ENCODE measurements around the gene USP31. TPM values are rescaled to one million over a fixed set of nuclear protein-coding genes. Genes with fewer than 3 reads are reported as not detected.

The USP31 gene
- polyA plus RNA-seq, 2 of the 4 experiments (the other 2 are of a cell fraction): 8.3 to 18.0 TPM

DNA sequence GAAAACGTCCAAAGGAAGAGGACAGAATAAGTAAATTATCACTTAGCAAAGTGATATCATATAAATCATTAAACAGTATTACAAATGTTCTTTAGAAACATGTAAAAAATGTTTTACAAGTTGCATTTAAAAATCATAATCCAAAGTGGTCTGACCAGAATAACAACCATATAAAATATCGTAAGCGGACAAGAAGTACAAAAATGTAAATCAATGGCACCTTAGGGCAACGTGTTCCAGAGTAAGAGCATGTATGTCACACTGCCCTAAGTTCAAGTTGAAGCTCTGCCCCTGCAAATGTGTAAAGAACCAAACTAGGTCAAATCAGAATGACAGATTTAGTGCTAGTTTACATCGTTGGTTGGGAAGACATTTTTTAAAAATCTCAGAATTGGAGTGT is 11.4 kb downstream of the USP31 start:
- Histone ChIP-seq H3K9me3 (peaks cover 28% of the 10 kb centered on the region), H3K27ac (no peak overlapping the region), H3K4me3 (no peak overlapping the region), H3K4me2 (no peak overlapping the region), H3K4me1 (peaks cover 12% of the 10 kb centered on the region)
- ChIA-PET CTCF (interaction anchor here (0.6 kb wide), 1 partner anchor 31 kb away, joined by 3 read pairs; no protein-coding TSS in a partner anchor), POLR2A (no interaction called here)
- WGBS (ENCODE audit: missing lambda C conversion rate): 85% methylated on average over 5 of the region's 5 CpGs
- ATAC-seq: no peak
- DNase-seq (ENCODE audit: low read depth in 1 of 2, low spot score in 1 of 2): no peak
- TF ChIP-seq, protein P1, sequence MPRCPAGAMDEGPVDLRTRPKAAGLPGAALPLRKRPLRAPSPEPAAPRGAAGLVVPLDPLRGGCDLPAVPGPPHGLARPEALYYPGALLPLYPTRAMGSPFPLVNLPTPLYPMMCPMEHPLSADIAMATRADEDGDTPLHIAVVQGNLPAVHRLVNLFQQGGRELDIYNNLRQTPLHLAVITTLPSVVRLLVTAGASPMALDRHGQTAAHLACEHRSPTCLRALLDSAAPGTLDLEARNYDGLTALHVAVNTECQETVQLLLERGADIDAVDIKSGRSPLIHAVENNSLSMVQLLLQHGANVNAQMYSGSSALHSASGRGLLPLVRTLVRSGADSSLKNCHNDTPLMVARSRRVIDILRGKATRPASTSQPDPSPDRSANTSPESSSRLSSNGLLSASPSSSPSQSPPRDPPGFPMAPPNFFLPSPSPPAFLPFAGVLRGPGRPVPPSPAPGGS (IDR thresholded peaks at IDR 0.05): no peak
- TF ChIP-seq, protein P2, sequence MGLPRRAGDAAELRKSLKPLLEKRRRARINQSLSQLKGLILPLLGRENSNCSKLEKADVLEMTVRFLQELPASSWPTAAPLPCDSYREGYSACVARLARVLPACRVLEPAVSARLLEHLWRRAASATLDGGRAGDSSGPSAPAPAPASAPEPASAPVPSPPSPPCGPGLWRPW (IDR thresholded peaks at IDR 0.05): no peak
- TF ChIP-seq, protein P3, sequence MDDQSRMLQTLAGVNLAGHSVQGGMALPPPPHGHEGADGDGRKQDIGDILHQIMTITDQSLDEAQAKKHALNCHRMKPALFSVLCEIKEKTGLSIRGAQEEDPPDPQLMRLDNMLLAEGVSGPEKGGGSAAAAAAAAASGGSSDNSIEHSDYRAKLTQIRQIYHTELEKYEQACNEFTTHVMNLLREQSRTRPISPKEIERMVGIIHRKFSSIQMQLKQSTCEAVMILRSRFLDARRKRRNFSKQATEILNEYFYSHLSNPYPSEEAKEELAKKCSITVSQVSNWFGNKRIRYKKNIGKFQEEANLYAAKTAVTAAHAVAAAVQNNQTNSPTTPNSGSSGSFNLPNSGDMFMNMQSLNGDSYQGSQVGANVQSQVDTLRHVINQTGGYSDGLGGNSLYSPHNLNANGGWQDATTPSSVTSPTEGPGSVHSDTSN (IDR thresholded peaks at IDR 0.05): no peak
- TF ChIP-seq, protein P4, sequence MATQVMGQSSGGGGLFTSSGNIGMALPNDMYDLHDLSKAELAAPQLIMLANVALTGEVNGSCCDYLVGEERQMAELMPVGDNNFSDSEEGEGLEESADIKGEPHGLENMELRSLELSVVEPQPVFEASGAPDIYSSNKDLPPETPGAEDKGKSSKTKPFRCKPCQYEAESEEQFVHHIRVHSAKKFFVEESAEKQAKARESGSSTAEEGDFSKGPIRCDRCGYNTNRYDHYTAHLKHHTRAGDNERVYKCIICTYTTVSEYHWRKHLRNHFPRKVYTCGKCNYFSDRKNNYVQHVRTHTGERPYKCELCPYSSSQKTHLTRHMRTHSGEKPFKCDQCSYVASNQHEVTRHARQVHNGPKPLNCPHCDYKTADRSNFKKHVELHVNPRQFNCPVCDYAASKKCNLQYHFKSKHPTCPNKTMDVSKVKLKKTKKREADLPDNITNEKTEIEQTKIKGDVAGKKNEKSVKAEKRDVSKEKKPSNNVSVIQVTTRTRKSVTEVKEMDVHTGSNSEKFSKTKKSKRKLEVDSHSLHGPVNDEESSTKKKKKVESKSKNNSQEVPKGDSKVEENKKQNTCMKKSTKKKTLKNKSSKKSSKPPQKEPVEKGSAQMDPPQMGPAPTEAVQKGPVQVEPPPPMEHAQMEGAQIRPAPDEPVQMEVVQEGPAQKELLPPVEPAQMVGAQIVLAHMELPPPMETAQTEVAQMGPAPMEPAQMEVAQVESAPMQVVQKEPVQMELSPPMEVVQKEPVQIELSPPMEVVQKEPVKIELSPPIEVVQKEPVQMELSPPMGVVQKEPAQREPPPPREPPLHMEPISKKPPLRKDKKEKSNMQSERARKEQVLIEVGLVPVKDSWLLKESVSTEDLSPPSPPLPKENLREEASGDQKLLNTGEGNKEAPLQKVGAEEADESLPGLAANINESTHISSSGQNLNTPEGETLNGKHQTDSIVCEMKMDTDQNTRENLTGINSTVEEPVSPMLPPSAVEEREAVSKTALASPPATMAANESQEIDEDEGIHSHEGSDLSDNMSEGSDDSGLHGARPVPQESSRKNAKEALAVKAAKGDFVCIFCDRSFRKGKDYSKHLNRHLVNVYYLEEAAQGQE (IDR thresholded peaks at IDR 0.05): no peak
- FAIRE-seq: no peak

DNA sequence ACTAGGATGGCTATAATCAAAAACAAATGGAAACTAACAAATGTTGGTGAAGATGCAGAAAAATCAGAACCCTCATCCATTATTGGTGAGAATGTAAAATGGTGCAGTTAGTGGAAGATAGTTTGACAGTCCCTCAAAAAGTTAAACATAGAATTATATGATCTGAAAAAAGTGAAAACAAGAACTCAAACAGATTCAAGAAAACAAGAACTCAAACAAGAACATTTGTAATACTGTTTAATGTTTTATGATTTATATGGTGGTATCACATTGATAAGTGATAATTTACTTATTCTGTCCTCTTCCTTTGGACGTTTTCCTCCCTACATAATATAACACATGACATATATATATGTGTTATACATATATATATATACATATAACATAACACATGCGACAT is 12.0 kb downstream of the USP31 start:
- H3K4me1 ChIP-seq: peaks cover 6% of the 10 kb centered on the region
- no peak overlapping the region for H3K4me2 ChIP-seq
- H3K9me3 ChIP-seq: peaks cover 28% of the 10 kb centered on the region
- ChIA-PET POLR2A (no interaction called here), CTCF (no interaction called here)
- 74% methylated on average over 2 of the region's 2 CpGs for WGBS (ENCODE audit: missing lambda C conversion rate)
- TF ChIP-seq JUNB (IDR thresholded peaks at IDR 0.05): no peak
- no peak for TF ChIP-seq ZNF302 (CRISPR knock-in tag; IDR thresholded peaks at IDR 0.05)
- TF ChIP-seq CHD2 (IDR thresholded peaks at IDR 0.05; ENCODE audit: low read length, partially characterized antibody): no peak
- no peak for TF ChIP-seq TFCP2L1 (CRISPR knock-in tag; IDR thresholded peaks at IDR 0.05)
- no peak for TF ChIP-seq ESRRA (IDR thresholded peaks at IDR 0.05; ENCODE audit: borderline replicate concordance, low read length)
- H3K4me3 ChIP-seq: no peak overlapping the region
- FAIRE-seq (no peak), DNase-seq (ENCODE audit: low read depth in 1 of 2, low spot score in 1 of 2) (no peak), ATAC-seq (no peak)
- no peak overlapping the region for H3K27ac ChIP-seq

DNA sequence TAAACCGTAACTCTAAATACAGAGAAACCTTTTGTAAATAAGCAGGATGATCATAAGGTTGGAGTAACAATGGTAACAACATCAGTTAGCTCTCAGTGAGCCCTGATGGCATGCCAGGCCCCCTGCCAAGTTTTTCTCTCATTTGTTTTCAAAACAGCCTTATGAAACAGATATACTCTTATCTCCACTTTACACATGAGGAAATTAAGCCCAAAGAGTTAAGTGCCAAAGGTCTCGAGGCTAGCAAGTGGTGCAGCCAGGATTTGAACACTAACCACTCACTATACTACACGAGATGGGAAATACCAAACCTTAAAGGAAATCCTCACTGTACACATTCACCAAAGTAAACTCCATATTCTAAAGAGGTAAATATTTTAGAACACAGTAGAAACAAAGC is 15.0 kb downstream of the USP31 start:
- ATAC-seq: no peak
- CTCF ChIA-PET: interaction anchor here (0.8 to 2.9 kb wide), 2 partner anchors 8 to 120 kb away, joined by 3 to 12 read pairs; no protein-coding TSS in a partner anchor
- FAIRE-seq: no peak
- Histone ChIP-seq H3K9me3 (peaks cover 26% of the 10 kb centered on the region), H3K4me3 (no peak overlapping the region), H3K4me2 (no peak overlapping the region), H3K4me1 (peaks cover 18% of the 10 kb centered on the region; the same call in 2 of the 3 replicates), H3K27ac (no peak overlapping the region)
- 85% methylated on average over 3 of the region's 3 CpGs for WGBS (ENCODE audit: missing lambda C conversion rate)
- no peak for TF ChIP-seq BHLHE40 (IDR thresholded peaks at IDR 0.05; ENCODE audit: low read depth, low read length)
- TF ChIP-seq, protein P2 (IDR thresholded peaks at IDR 0.05): no peak
- TF ChIP-seq, protein P5, sequence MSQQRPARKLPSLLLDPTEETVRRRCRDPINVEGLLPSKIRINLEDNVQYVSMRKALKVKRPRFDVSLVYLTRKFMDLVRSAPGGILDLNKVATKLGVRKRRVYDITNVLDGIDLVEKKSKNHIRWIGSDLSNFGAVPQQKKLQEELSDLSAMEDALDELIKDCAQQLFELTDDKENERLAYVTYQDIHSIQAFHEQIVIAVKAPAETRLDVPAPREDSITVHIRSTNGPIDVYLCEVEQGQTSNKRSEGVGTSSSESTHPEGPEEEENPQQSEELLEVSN (IDR thresholded peaks at IDR 0.05; ENCODE audit: borderline replicate concordance, low read depth): no peak
- no peak for TF ChIP-seq NPAS2 (CRISPR knock-in tag; IDR thresholded peaks at IDR 0.05; ENCODE audit: borderline replicate concordance)
- TF ChIP-seq, protein P6, sequence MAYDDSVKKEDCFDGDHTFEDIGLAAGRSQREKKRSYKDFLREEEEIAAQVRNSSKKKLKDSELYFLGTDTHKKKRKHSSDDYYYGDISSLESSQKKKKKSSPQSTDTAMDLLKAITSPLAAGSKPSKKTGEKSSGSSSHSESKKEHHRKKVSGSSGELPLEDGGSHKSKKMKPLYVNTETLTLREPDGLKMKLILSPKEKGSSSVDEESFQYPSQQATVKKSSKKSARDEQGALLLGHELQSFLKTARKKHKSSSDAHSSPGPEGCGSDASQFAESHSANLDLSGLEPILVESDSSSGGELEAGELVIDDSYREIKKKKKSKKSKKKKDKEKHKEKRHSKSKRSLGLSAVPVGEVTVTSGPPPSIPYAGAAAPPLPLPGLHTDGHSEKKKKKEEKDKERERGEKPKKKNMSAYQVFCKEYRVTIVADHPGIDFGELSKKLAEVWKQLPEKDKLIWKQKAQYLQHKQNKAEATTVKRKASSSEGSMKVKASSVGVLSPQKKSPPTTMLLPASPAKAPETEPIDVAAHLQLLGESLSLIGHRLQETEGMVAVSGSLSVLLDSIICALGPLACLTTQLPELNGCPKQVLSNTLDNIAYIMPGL (CRISPR knock-in tag; IDR thresholded peaks at IDR 0.05; ENCODE audit: borderline replicate concordance): no peak
- TF ChIP-seq ESRRA (IDR thresholded peaks at IDR 0.05; ENCODE audit: borderline replicate concordance, low read length): no peak
- TF ChIP-seq RFX5 (IDR thresholded peaks at IDR 0.05): no peak
- no peak for TF ChIP-seq HOXB13 (CRISPR knock-in tag; IDR thresholded peaks at IDR 0.05; ENCODE audit: low read depth)
- TF ChIP-seq, protein P7, sequence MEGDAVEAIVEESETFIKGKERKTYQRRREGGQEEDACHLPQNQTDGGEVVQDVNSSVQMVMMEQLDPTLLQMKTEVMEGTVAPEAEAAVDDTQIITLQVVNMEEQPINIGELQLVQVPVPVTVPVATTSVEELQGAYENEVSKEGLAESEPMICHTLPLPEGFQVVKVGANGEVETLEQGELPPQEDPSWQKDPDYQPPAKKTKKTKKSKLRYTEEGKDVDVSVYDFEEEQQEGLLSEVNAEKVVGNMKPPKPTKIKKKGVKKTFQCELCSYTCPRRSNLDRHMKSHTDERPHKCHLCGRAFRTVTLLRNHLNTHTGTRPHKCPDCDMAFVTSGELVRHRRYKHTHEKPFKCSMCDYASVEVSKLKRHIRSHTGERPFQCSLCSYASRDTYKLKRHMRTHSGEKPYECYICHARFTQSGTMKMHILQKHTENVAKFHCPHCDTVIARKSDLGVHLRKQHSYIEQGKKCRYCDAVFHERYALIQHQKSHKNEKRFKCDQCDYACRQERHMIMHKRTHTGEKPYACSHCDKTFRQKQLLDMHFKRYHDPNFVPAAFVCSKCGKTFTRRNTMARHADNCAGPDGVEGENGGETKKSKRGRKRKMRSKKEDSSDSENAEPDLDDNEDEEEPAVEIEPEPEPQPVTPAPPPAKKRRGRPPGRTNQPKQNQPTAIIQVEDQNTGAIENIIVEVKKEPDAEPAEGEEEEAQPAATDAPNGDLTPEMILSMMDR (IDR thresholded peaks at IDR 0.05): no peak
- TF ChIP-seq TP53 (CRISPR knock-in tag; IDR thresholded peaks at IDR 0.05): no peak
- no peak for TF ChIP-seq POLR2A (IDR thresholded peaks at IDR 0.05; ENCODE audit: low read length)
- TF ChIP-seq ZFP36 (IDR thresholded peaks at IDR 0.05; ENCODE audit: borderline replicate concordance, partially characterized antibody): no peak
- no peak for TF ChIP-seq EHMT2 (IDR thresholded peaks at IDR 0.05; ENCODE audit: low read depth)
- TF ChIP-seq NFE2L2 (conservative IDR thresholded peaks at IDR 0.05; ENCODE audit: low read length): no peak
- TF ChIP-seq RARB (CRISPR knock-in tag; IDR thresholded peaks at IDR 0.05): no peak
- TF ChIP-seq, protein P8, sequence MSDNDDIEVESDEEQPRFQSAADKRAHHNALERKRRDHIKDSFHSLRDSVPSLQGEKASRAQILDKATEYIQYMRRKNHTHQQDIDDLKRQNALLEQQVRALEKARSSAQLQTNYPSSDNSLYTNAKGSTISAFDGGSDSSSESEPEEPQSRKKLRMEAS (IDR thresholded peaks at IDR 0.05): no peak
- POLR2A ChIA-PET: no interaction called here
- DNase-seq (ENCODE audit: low read depth in 1 of 2, low spot score in 1 of 2): no peak

Data from A549 (cell line).